OCI-LY7 (cell line): ENCODE data around the gene EIPR1. TPM values are rescaled to one million over a fixed set of nuclear protein-coding genes. Genes with fewer than 3 reads are reported as not detected.

ENCODE experiments used
- BruUV-seq: library from RNA; stranded (reverse); fragments of 400-500 nt; replicated peaks from 2 replicates; lab custom pipeline; 2021; lab: Mats Ljungman, UMichigan
- CTCF ChIA-PET: fragments of 300-600 bp; sonication (Branson Sonifier 250); formaldehyde crosslinking; loops from one replicate; lab custom pipeline; 2022; ENCODE audit warnings: antibody characterized with exemption; ENCODE audit not compliant: unreplicated experiment; lab: Charles Lee
- POLR2A ChIA-PET: fragments of 300-600 bp; sonication (Branson Sonifier 250); formaldehyde crosslinking; loops from one replicate; lab custom pipeline; 2022; ENCODE audit warnings: antibody characterized with exemption; lab: Charles Lee
- DNase-seq: peaks from one replicate; pipeline ENCODE4 v3.0.0-alpha.2; 2015; ENCODE audit warnings: low spot score
- H2AFZ ChIP-seq: fragments of 200-600 bp; sonication (generic), shearing (Covaris generic); 2 replicates; pipeline ENCODE4 v1.6.1; 2014; ENCODE audit warnings: mild to moderate bottlenecking, antibody characterized with exemption, low read length, moderate library complexity
- H3K27ac ChIP-seq: fragments of 200-600 bp; sonication (generic); 2 replicates; pipeline ENCODE4 v1.5.1; 2014; ENCODE audit warnings: mixed run types, low read depth, mild to moderate bottlenecking, moderate library complexity, low read length, inconsistent platforms; ENCODE audit not compliant: poor library complexity, severe bottlenecking
- H3K36me3 ChIP-seq: fragments of 200-600 bp; sonication (generic); 2 replicates; pipeline ENCODE4 v1.6.1; 2014; ENCODE audit warnings: mild to moderate bottlenecking, antibody characterized with exemption, low read length, moderate library complexity, mixed read lengths; ENCODE audit not compliant: insufficient read depth
- H3K4me1 ChIP-seq: fragments of 200-600 bp; sonication (generic); 2 replicates; pipeline ENCODE4 v1.5.1; 2014; ENCODE audit warnings: mild to moderate bottlenecking, low read length; ENCODE audit not compliant: insufficient read depth, poor library complexity, severe bottlenecking
- H3K4me2 ChIP-seq: fragments of 200-600 bp; sonication (generic); 2 replicates; pipeline ENCODE4 v1.6.1; 2014; ENCODE audit warnings: mild to moderate bottlenecking, low read length
- H3K4me3 ChIP-seq: fragments of 200-600 bp; sonication (generic); 2 replicates; pipeline ENCODE4 v1.5.1; 2014; ENCODE audit warnings: mild to moderate bottlenecking, low read depth, low read length; ENCODE audit not compliant: poor library complexity, severe bottlenecking
- H3K79me2 ChIP-seq: fragments of 200-600 bp; sonication (generic); 2 replicates; pipeline ENCODE4 v1.6.1; 2016; ENCODE audit warnings: low read depth, mild to moderate bottlenecking, low read length, moderate library complexity, mixed read lengths; ENCODE audit not compliant: insufficient read depth
- H3K9me2 ChIP-seq: fragments of 200-600 bp; sonication (generic); 2 replicates; pipeline ENCODE4 v1.6.1; 2016; ENCODE audit warnings: mild to moderate bottlenecking, low read length, mixed read lengths; ENCODE audit not compliant: insufficient read depth
- H3K9me3 ChIP-seq: fragments of 200-600 bp; sonication (generic); 2 replicates; pipeline ENCODE4 v1.6.1; 2014; ENCODE audit warnings: mild to moderate bottlenecking, mixed run types, low read length, mixed read lengths
- H4K20me1 ChIP-seq: fragments of 200-600 bp; sonication (generic); 2 replicates; pipeline ENCODE4 v1.6.1; 2014; ENCODE audit warnings: mild to moderate bottlenecking, antibody characterized with exemption, low read length, moderate library complexity, mixed read lengths; ENCODE audit not compliant: insufficient read depth
- EZH2phosphoT487 ChIP-seq: fragments of 200-600 bp; sonication (generic); IDR thresholded peaks from 2 replicates; pipeline ENCODE4 v1.6.1; 2018; ENCODE audit warnings: low read depth, borderline replicate concordance, mild to moderate bottlenecking, mixed run types, antibody characterized with exemption, low read length, moderate library complexity, mixed read lengths
- intact Hi-C: fragments of 100-400 bp; cut with micrococcal nuclease; formaldehyde crosslinking; loops from one replicate; pipeline ENCODE4 v1.10.0; 2022; ENCODE audit not compliant: unreplicated experiment
- total RNA-seq, 2 experiments: library from RNA; depleted of rRNA in 1 of 2; stranded (reverse); fragments of >200 nt in 1 of 2; shearing (Covaris generic) in 1 of 2; gene quantifications; 2 replicates each; pipeline ENCODE4 v1.2.3, GENCODE V29; 2014 to 2022
- TF ChIP-seq, protein P1 (sequence below): fragments of 200-600 bp; sonication (generic); conservative IDR thresholded peaks from 2 replicates; pipeline ENCODE4 v1.5.1; 2014; ENCODE audit warnings: mild to moderate bottlenecking, antibody characterized with exemption, low read length, moderate library complexity, mixed read lengths

The EIPR1 gene
- total RNA-seq, 2 experiments from 2014 or later: 60.5 to 61.7 TPM

GRCh38 chr2:3349211-3349693 is 28.4 kb downstream of the EIPR1 start:
- ChIA-PET POLR2A (interaction anchor here (0.6 to 1.1 kb wide), 2 partner anchors 10 to 27 kb away, joined by 3 read pairs; no protein-coding TSS in a partner anchor), CTCF (no interaction called here)
- no TSS peak for BruUV-seq

DNA sequence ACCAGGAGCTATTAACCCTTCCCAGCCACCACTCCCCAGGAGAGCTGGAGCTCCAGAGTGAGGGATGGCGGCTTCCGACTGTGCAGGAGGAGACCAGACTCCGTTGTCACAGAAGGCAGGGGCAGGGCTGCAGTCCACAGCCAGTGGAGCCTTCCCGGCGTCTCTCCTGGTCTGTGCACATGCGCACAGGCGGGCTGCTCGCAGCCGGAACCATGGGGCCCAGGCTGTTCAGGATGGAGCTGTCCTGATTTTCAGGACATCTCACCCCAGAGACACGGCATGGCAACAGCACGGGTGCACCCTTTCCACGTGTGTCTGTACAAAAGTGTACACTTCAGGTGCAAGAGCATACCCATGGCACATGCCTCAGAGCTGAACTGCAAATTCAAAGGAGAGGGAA is 28.9 kb downstream of the EIPR1 start:
- no peak for TF ChIP-seq EZH2phosphoT487
- TF ChIP-seq, protein P1, sequence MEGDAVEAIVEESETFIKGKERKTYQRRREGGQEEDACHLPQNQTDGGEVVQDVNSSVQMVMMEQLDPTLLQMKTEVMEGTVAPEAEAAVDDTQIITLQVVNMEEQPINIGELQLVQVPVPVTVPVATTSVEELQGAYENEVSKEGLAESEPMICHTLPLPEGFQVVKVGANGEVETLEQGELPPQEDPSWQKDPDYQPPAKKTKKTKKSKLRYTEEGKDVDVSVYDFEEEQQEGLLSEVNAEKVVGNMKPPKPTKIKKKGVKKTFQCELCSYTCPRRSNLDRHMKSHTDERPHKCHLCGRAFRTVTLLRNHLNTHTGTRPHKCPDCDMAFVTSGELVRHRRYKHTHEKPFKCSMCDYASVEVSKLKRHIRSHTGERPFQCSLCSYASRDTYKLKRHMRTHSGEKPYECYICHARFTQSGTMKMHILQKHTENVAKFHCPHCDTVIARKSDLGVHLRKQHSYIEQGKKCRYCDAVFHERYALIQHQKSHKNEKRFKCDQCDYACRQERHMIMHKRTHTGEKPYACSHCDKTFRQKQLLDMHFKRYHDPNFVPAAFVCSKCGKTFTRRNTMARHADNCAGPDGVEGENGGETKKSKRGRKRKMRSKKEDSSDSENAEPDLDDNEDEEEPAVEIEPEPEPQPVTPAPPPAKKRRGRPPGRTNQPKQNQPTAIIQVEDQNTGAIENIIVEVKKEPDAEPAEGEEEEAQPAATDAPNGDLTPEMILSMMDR: no peak
- Histone ChIP-seq H3K27ac (no peak overlapping the region), H3K4me1 (no peaks in the 10 kb centered on the region), H3K79me2 (no peaks in the 10 kb centered on the region), H4K20me1 (no peaks in the 10 kb centered on the region), H2AFZ (no peak overlapping the region), H3K4me3 (no peak overlapping the region), H3K9me3 (peaks cover 15% of the 10 kb centered on the region), H3K36me3 (peaks cover 74% of the 10 kb centered on the region), H3K4me2 (no peak overlapping the region), H3K9me2 (no peaks in the 10 kb centered on the region)
- intact Hi-C loops: no loop called here
- POLR2A ChIA-PET: interaction anchor here (0.6 to 1.1 kb wide), 2 partner anchors 10 to 28 kb away, joined by 3 read pairs; no protein-coding TSS in a partner anchor
- DNase-seq: no peak
- CTCF ChIA-PET: no interaction called here
- no TSS peak for BruUV-seq

More at GRCh38 chr2:3349211-3349693, 28.4 kb downstream of the EIPR1 start:
- DNase-seq: no peak
- Histone ChIP-seq H3K9me2 (no peaks in the 10 kb centered on the region), H3K4me1 (no peaks in the 10 kb centered on the region), H4K20me1 (no peaks in the 10 kb centered on the region), H3K36me3 (peaks cover 78% of the 10 kb centered on the region), H3K27ac (no peak overlapping the region), H3K79me2 (no peaks in the 10 kb centered on the region), H2AFZ (no peak overlapping the region), H3K9me3 (peaks cover 15% of the 10 kb centered on the region), H3K4me3 (no peak overlapping the region), H3K4me2 (no peak overlapping the region)
- intact Hi-C loops: no loop called here
- TF ChIP-seq EZH2phosphoT487: no peak
- TF ChIP-seq, protein P1: no peak

DNA sequence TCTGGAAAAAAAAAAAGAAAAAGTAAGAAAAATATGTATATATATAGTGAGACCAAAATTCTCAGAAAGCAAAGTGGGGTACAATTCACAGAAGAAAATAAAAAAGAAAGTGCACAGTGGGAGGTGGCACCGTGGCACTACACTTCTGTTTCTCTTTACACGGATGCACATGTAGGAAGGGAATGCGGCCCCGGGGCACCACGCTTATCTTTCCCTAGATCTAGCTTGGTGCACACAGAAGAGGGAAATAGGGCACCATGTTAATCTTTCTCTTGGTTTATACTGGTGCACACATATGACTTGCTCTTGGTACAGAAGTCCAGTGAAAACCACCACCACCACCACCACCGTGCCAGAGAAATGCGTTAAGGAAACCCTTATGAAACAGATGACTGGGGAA is 32.0 kb downstream of the EIPR1 start:
- no peak for TF ChIP-seq EZH2phosphoT487
- no TSS peak for BruUV-seq
- intact Hi-C loops: no loop called here
- Histone ChIP-seq H3K4me3 (no peak overlapping the region), H3K4me2 (no peak overlapping the region), H3K27ac (no peak overlapping the region), H3K9me3 (peaks cover 6% of the 10 kb centered on the region; the same call in 1 of the 2 replicates), H2AFZ (no peak overlapping the region), H3K79me2 (no peaks in the 10 kb centered on the region), H4K20me1 (no peaks in the 10 kb centered on the region), H3K36me3 (peaks cover 44% of the 10 kb centered on the region), H3K4me1 (no peaks in the 10 kb centered on the region), H3K9me2 (no peaks in the 10 kb centered on the region)
- ChIA-PET CTCF (no interaction called here), POLR2A (no interaction called here)
- DNase-seq: no peak
